Measurements from ENCODE around the gene TRIM41.
"Not testable (repeated sequence)": the region's sequence is repeated elsewhere in the genome, so short reads cannot be mapped to it uniquely, and the experiment has no call there.

Gene TRIM41

GRCh38 chr5:181212080-181212479 lies 11.0 kb upstream of the TRIM41 start:
- no peak for DNase-seq

DNA sequence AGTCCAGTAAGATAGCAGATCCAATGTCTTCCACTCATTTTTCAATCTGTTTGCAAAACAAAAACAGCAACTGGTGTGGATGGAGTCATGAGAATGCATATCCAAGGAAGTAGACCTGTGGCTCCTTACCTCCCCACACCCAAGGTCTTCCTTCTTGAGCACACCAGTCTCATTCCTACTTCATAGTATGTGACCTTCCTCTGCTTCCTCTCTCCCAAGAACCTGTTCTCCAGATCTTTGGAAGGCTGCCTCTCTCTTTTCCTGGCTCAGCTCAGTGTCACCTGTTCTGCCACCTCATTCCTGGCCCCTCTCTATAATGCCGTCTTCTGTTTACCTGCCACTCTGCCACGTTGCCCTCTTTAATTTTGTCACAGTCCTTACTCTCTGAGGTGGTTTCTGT lies 10.1 kb upstream of the TRIM41 start:
- DNase-seq = no peak

GRCh38 chr5:181214249-181214648 lies 8.8 kb upstream of the TRIM41 start:
- not testable (repeated sequence) for DNase-seq

DNA sequence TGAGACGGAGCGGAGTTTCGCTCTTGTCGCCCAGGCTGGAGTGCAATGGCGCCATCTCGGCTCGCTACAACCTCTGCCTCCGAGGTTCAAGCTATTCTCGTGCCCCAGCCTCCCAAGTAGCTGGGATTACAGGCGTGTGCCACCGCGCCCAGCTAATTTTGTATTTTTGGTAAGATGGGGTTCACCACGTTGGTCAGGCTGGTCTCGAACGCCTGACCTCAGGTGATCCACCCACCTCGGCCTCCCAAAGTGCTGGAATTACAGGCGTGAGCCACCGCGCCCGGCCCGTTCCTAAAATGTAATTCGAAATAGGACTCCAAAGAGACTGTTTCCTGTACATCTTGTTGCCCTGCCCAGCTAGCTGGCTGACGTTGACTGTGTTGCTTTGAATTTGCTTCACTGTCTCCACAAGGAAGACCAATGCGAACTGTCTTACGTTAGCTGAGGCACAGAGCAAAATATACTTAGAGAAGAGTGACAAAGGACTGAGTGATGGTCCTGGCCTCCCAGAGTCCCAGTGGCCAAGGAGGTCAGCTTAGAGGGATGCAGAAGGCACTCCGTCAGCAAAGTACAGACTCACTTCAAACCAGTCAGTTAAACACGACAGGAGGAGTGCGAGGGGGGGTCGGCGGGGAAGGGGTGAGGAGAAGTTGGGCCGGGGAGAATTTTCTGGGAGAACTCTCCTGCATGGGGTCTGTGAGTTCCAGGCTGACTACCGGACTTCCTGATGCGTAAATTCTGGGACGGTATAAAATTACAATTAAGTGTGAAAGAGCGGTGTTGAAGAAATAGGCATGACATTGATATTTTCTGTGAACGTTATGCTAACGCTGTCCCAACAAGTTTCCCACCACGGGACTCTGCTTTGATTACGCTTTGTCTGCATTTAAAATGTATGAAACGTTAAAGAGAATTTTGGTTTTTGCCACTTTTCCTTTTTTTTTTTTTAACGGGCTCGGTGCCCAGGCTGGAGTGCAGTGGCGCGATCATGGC lies 6.8 kb upstream of the TRIM41 start:
- DNase-seq = no peak

DNA sequence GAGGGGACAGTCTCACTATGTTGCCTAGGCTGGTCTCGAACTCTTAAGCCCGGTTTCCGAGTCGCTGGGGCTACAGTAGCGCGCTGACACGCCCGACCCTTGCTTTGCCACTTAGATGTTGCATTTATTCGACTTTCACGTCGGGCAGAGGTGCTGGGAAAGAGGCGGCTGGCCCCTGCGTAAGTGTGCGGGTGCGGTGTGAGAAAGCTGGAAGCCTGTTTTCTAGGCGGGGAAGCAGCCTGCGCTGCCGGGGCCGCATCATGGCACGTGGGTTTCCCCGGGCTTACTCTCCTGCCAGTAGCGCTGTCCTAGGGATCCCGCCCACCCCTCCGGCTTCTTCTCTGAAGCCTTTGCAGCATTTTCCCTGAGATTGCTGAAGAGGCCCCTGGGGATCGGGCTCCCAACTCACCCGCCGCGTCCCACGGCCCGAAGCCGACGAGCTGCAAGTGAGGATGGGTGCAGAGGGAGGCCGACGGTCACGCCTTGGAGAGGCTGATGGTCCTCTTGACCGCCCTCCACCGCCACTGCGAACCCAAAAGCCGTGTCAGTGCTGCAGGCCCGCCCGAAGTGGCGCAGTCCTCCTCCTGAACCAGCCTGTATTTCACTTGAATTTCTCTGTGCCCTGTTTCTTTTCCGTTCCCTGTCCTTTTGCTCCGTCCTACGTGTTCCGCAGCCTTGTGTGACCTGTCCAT lies 5.8 kb upstream of the TRIM41 start:
- DNase-seq = no peak

- DNase-seq = no peak
Observed at GRCh38 chr5:181217803-181218062, 5.3 kb upstream of the TRIM41 start.

DNA sequence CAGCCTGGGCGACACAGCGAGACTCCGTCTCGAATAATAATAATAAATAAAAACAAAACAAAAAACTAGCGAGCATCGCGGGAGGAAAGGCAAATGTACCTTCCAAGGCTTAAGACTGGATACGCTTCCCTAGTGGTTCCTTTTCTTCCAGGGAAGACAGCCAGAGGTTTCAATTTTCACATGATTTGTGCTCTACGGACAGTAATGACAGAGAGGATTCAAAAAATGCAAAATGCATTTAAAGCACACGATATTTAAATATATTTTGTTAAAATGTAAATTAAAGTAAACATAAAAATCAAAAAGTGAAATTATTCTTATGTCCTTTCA lies 4.3 kb upstream of the TRIM41 start:
- DNase-seq = no peak

DNA sequence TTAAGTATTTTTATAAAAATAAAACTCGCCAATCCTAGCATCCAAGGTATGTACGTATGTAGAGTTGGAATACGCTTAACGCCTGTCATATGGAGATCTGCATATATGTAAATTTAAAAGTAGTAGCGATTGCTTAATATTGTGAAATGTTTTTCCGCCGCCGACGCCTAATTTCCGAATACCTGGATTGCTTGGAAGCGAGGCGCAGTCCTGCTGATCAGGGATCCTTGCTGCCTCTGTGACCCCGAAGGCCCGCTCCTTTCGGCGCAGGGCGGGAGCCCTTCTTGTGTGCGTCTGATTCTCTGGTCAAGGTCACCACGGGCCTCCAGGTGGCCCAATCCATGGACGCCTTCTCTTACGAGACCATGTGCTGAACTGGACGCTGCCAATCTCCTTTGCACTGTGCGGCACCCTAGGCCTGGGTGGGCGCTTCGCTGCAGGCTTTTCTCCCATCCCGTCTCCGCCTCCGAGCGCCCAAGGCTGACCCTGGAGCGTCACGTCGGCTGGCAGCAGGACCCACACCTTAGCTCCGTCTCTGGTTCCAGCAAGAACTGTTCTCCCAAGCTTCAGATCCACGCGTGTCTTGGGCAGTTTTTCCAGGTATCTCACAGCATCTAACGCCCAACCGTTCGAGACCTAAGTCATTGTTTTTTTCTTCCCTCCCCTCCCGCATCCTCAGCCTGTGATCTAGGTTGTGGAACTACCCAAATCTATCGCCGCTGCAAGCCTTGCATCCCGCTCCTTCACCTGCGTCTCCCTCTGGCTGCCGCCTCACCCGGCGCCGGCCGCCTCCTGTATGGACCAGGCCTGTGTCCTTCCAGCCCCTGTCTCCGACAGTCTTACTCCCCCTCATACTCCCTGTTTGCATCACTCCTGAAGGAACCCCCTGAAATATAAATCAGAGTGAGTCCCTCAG lies 3.6 kb upstream of the TRIM41 start:
- DNase-seq = no peak

DNA sequence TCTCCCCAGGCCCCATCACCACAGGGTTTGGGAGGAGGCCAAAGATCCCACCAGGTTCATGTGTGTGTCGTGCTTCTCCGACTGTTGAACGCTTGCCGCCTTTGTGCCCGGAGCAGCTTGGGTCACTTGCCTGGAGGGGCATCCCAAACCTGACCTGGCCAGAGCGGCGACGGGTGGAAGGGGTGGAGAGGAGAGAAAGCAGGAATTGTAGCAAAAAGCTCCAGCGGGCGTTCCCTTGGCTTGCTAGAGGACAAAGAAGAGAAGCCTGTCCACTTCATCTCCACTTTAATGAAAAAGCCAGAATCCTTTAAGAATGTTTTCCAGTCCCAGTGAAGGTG lies 2.9 kb upstream of the TRIM41 start:
- no peak for DNase-seq

DNA sequence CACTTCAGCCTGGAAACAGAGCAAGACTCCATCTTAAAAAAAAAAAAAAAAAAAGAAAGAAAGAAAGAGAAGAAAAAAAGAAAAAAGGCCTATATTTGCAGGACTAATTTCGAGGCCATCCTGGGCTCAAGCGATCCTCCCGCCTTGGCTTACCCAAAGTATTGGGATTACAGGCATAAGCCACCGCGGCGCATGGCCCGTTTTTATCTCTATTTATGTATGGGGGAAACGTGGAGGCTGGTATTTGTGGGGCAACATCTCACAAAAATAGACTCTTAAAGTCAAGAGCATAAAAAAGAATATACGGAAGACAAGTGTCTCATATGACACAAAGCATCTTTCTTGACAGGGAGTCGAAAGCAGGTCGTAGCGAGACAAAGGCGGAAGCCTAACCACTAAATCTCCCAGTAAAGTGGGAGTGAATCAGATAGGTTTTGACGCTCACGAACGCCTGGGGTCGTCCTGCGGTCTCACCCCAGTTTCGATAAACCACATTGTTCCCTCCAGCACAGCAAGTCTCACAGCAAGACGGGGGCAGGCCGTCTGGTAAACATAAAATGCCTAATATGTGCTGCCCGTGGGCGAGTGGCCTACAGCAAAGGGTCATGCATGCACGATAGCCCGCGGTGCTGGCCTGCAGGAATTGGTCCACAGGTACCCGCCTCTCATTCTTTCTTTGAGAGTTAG lies 1.8 kb upstream of the TRIM41 start:
- DNase-seq = no peak

GRCh38 chr5:181221792-181222629 lies 1.1 kb upstream of the TRIM41 start:
- no peak for DNase-seq

GRCh38 chr5:181222630-181223057 lies 437 bp upstream of the TRIM41 start:
- no peak for DNase-seq

- DNase-seq = no peak
Observed at GRCh38 chr5:181223729-181224389, 778 bp downstream of the TRIM41 start.

DNA sequence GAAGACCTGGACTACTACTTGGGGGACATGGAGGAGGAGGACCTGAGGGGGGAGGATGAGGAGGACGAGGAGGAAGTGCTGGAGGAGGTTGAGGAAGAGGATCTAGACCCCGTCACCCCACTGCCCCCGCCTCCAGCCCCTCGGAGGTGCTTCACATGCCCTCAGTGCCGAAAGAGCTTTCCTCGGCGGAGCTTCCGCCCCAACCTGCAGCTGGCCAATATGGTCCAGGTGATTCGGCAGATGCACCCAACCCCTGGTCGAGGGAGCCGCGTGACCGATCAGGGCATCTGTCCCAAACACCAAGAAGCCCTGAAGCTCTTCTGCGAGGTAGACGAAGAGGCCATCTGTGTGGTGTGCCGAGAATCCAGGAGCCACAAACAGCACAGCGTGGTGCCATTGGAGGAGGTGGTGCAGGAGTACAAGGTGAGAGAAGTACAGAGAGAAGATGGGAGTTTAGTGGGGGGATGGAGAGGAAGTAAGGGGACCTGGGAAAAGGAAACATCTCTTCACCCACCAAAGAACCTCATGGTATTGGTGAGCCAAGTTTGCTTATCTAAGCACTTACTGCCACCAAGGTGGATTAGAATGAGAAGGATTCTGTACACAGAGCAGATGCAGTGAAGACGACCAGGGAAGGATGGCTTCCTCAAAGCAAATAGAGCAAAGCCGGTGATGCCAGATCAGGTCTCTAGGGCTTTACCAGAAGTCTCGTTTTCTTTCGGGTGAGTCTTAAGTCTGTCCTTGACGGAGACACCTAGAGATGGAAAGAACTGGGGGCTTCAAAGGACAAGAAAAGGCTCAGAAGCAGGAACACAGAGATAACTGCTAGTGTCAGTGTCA lies 1.5 kb downstream of the TRIM41 start:
- no peak for DNase-seq

DNA sequence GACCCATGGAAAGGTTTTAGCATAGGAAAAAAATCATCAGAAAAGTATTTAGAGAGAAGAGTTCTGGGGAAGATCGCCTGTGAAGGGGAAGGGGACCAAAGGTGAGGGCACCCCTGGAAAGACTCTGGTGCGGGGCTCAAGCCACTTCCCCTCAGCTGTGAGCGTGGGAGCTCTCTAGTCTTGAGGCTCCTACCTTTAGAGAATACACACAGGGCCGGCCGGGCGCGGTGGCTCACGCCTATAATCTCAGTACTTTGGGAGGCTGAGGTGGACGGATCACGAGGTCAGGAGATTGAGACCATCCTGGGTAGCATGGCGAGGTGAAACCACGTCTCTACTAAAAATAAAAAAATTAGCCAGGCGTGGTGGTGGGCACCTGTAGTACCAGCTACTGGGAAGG lies 6.9 kb downstream of the TRIM41 start:
- DNase-seq = no peak

DNA sequence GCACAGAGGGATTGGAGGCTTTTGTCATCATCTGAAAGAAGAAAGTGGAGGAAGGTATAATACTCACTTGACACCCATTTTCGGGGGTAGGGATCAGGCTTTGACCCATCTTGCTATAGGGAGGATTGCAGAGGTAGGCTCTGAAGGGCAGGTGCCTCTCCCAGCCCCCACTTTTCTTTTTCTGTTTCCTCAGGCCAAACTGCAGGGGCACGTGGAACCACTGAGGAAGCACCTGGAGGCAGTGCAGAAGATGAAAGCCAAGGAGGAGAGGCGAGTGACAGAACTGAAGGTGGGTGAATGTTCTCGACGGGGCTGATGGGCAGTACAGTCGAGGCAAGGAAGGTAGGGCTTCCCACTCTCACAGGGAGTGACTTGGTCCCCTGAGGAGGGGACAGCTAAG lies 7.5 kb downstream of the TRIM41 start:
- no peak for DNase-seq

- DNase-seq = no peak
Observed at GRCh38 chr5:181231432-181231831, 8.4 kb downstream of the TRIM41 start.

DNA sequence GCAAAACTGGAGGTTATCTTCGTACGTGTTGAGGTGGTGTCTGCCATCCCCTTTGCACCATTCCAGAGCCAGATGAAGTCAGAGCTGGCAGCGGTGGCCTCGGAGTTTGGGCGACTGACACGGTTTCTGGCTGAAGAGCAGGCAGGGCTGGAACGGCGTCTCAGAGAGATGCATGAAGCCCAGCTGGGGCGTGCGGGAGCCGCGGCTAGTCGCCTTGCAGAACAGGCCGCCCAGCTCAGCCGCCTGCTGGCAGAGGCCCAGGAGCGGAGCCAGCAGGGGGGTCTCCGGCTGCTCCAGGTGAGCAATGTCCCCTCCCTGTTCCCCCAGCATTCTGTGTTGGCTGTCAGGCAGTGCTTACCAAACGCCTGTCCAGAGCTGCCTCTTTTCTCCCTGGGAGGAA lies 9.5 kb downstream of the TRIM41 start:
- no peak for DNase-seq

DNA sequence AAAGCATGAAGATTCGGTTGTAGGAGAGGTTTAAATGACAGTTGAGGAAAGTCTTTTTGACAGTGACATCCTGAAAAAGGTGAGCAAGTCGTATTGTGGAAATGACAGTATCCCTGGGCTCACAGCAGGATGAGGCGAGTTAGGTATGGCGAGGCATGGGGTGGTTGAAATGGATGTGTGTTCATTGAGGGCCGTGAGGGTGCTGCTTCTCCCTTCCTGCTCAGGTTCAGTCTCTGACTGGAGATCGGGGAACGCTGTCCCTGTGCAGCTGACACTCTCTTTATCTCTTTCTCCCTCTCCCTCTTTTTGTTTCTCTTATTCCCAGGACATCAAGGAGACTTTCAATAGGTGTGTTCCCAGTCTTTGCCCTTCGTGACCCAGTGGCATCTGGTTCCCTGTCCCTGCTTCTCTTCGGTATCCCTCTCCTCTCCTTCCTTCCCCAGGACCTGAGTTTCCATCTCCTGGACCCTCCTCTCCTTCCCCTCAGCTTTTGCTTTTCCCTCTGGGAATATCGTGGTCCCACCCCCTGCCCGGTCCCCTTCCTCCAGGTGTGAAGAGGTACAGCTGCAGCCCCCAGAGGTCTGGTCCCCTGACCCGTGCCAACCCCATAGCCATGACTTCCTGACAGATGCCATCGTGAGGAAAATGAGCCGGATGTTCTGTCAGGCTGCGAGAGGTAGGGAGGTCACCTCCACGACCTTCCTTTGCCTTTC lies 10.2 kb downstream of the TRIM41 start:
- no peak for DNase-seq
